Astrocyte of the spinal cord (primary cell): Measurements from ENCODE around the gene WWOX.

Source experiments
- DNase-seq: peaks from one replicate; pipeline ENCODE4 v3.0.0; 2011; ENCODE audit warnings: low read depth, low spot score
- H3K4me3 ChIP-seq: 2 replicates; pipeline ENCODE4 v1.5.1; 2011; ENCODE audit warnings: low read depth, mild to moderate bottlenecking, low read length, moderate library complexity
- CTCF ChIP-seq: IDR thresholded peaks from 2 replicates; pipeline ENCODE4 v1.5.1; 2012; ENCODE audit warnings: low read depth, mild to moderate bottlenecking, low read length, inconsistent platforms
- in situ Hi-C: cut with HindIII; loops from 2 replicates; pipeline ENCODE4 v1.10.0; 2017; ENCODE audit warnings: low sequenced_read_pairs

Gene WWOX

DNA sequence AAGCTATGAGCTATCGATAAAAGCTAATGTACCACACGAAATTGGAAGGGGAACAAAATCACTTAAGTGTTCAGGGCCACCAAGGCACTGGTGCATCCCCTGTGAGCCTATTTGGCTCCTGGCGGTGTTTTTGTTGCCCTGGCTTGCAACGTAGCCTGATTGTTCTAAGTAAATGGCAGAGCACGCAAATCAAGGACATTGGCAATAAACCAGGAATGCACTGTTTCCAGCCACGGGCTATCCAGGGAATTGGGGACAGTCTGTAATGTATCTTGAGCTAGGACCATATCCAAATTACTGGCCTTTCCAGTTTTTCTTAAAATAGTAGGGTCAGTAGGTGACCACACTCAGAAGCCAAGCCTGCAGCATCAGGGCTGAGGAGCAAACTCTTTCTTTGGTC, 767.1 kb downstream of the WWOX start:
- no peak for TF ChIP-seq CTCF
- in situ Hi-C loops: no loop called here
- no peak overlapping the region for H3K4me3 ChIP-seq
- no peak for DNase-seq

GRCh38 chr16:78869492-78869891, 770.0 kb downstream of the WWOX start:
- in situ Hi-C loops: no loop called here
- H3K4me3 ChIP-seq: no peak overlapping the region
- no peak for TF ChIP-seq CTCF
- no peak for DNase-seq

GRCh38 chr16:78871241-78871640, 771.8 kb downstream of the WWOX start:
- no peak overlapping the region for H3K4me3 ChIP-seq
- in situ Hi-C loops: no loop called here
- no peak for DNase-seq
- TF ChIP-seq CTCF: no peak

- no peak for TF ChIP-seq CTCF
- DNase-seq: no peak
- in situ Hi-C loops: no loop called here
- no peak overlapping the region for H3K4me3 ChIP-seq
These were observed 777.2 kb downstream of the WWOX start for GRCh38 chr16:78876671-78877070.

DNA sequence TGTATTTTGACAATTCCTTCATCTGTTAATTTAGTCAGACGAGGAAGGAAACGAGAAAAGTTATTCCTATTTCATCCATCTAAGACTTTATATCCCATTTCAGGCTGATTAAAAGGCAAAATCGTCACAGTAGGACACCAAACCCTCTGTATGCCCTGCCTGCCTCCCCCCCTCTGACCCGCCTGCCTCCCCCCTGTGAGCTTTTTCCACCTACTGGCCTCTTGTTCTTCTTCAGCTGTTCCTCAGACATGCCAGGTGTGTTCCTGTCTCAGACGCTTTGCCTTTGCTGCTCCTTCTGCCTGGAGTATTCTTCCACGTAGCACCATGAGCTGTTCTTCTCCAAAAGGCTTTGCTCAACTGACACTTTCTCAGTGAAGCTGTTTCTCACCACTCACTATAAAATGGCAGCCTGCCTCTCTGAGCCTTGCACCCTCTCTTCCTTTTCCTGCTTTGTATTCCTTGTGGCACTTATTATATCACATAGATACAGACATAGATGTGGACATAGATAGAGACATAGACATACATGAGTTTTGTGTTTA, 777.7 kb downstream of the WWOX start:
- H3K4me3 ChIP-seq: no peak overlapping the region
- TF ChIP-seq CTCF: no peak
- in situ Hi-C loops: no loop called here
- no peak for DNase-seq

DNA sequence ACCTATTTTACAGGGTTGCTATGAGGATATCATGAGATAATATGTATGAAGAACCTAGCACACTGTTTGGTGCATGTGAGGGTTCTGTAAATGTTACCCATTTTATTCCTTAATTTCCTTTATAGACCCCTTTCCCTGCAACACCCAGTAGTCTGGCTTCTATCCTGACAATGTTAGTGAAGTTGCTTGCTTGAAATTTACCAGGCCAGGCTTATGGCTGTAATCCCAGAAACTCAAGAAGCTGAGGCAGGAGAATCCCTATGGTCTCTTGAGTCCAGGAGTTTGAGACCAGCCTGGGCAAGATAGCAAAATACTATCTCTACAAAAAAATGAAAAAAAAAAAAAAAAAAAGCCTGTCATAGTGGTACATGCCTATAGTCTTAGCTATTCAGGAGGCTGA, 779.1 kb downstream of the WWOX start:
- in situ Hi-C loops: no loop called here
- DNase-seq: no peak
- no peak overlapping the region for H3K4me3 ChIP-seq
- TF ChIP-seq CTCF: no peak

GRCh38 chr16:78879011-78879410, 779.6 kb downstream of the WWOX start:
- no peak for TF ChIP-seq CTCF
- DNase-seq: no peak
- H3K4me3 ChIP-seq: no peak overlapping the region
- in situ Hi-C loops: no loop called here
